IMR-90 (cell line): ENCODE measurements around the gene PHKA1. TPM values are rescaled to one million over a fixed set of nuclear protein-coding genes. Genes with fewer than 3 reads are reported as not detected.
"Not testable (repeated sequence)": the region's sequence is repeated elsewhere in the genome, so short reads cannot be mapped to it uniquely, and the experiment has no call there.

Experiments used
- ATAC-seq: fragments of 200-7000 bp; cut with Tn5 transposase; 2 replicates; pipeline ENCODE4 v1.9.1; 2020; ENCODE audit warnings: low read depth, mild to moderate bottlenecking, moderate library complexity
- Bru-seq: library from RNA; stranded (reverse); fragments of 400-500 nt; gene quantifications from one replicate; lab custom pipeline; 2021; lab: Mats Ljungman, UMichigan
- BruChase-seq, 2 experiments: library from RNA; stranded (reverse); fragments of 400-500 nt; gene quantifications; one replicate each; lab custom pipeline; 2021; lab: Mats Ljungman, UMichigan
- BruUV-seq: library from RNA; stranded (reverse); fragments of 400-500 nt; replicated peaks from 2 replicates; lab custom pipeline; 2021; lab: Mats Ljungman, UMichigan
- CTCF ChIA-PET: fragments of 300-600 bp; formaldehyde crosslinking; extraction: SDS; loops from one replicate; lab custom pipeline; 2021; ENCODE audit warnings: antibody characterized with exemption; lab: Yijun Ruan, JAX
- POLR2A ChIA-PET: fragments of 300-600 bp; sonication (Branson Sonifier 250); formaldehyde crosslinking; loops from one replicate; lab custom pipeline; 2022; ENCODE audit warnings: antibody characterized with exemption; ENCODE audit not compliant: unreplicated experiment; lab: Charles Lee
- DNase-seq: peaks from one replicate; pipeline ENCODE4 v3.0.0; 2013
- H2AFZ ChIP-seq: replicated peaks from 2 replicates; pipeline ENCODE3; 2013; ENCODE audit warnings: low read length, mild to moderate bottlenecking; ENCODE audit not compliant: poor library complexity
- H2AK5ac ChIP-seq: 2 replicates; pipeline ENCODE4 v1.6.1; 2013; ENCODE audit warnings: low read depth, low read length, inconsistent platforms
- H2AK9ac ChIP-seq: replicated peaks from 2 replicates; pipeline ENCODE3; 2013; ENCODE audit warnings: mild to moderate bottlenecking, low read depth, low read length, moderate library complexity; ENCODE audit not compliant: poor library complexity
- H2BK120ac ChIP-seq: 2 replicates; pipeline ENCODE4 v1.6.1; 2013; ENCODE audit warnings: low read depth, low read length, inconsistent platforms
- H2BK15ac ChIP-seq: 3 replicates; pipeline ENCODE4 v1.6.1; 2013; ENCODE audit warnings: low read depth, low read length, inconsistent platforms
- H2BK20ac ChIP-seq: 2 replicates; pipeline ENCODE4 v1.6.1; 2013; ENCODE audit warnings: low read depth, mild to moderate bottlenecking, inconsistent platforms, low read length, moderate library complexity
- H2BK5ac ChIP-seq: 2 replicates; pipeline ENCODE4 v1.6.1; 2013; ENCODE audit warnings: mild to moderate bottlenecking, low read depth, low read length, inconsistent platforms; ENCODE audit not compliant: poor library complexity, severe bottlenecking
- H3K14ac ChIP-seq: replicated peaks from 2 replicates; pipeline ENCODE4 v1.6.1; 2013; ENCODE audit warnings: low read depth, low read length, inconsistent platforms
- H3K18ac ChIP-seq: 2 replicates; pipeline ENCODE4 v1.6.1; 2013; ENCODE audit warnings: low read depth, low read length, control low read depth
- H3K23ac ChIP-seq: 2 replicates; pipeline ENCODE4 v1.6.1; 2013; ENCODE audit warnings: low read depth, low read length, inconsistent platforms
- H3K27ac ChIP-seq: 2 replicates; pipeline ENCODE4 v1.5.1; 2013; ENCODE audit warnings: mild to moderate bottlenecking, control low read depth, low read length; ENCODE audit not compliant: insufficient read depth
- H3K27me3 ChIP-seq: 2 replicates; pipeline ENCODE4 v1.6.1; 2013; ENCODE audit warnings: low read length; ENCODE audit not compliant: control insufficient read depth, insufficient read depth
- H3K36me3 ChIP-seq: 2 replicates; pipeline ENCODE4 v1.6.1; 2013; ENCODE audit warnings: low read length, mixed read lengths; ENCODE audit not compliant: control insufficient read depth, insufficient read depth
- H3K4ac ChIP-seq: 2 replicates; pipeline ENCODE4 v1.6.1; 2013; ENCODE audit warnings: low read depth, low read length, inconsistent platforms
- H3K4me1 ChIP-seq: 2 replicates; pipeline ENCODE4 v1.6.1; 2013; ENCODE audit warnings: low read length, mixed read lengths; ENCODE audit not compliant: control insufficient read depth, insufficient read depth
- H3K4me2 ChIP-seq: 2 replicates; pipeline ENCODE4 v1.6.1; 2013; ENCODE audit warnings: low read depth, mild to moderate bottlenecking, control low read depth, low read length, moderate library complexity
- H3K4me3 ChIP-seq: 2 replicates; pipeline ENCODE4 v1.5.1; 2013; ENCODE audit warnings: low read depth, mild to moderate bottlenecking, control low read depth, low read length, moderate library complexity; ENCODE audit not compliant: insufficient read depth
- H3K56ac ChIP-seq: 2 replicates; pipeline ENCODE4 v1.6.1; 2013; ENCODE audit warnings: low read length, inconsistent platforms; ENCODE audit not compliant: insufficient read depth; ENCODE audit errors: extremely low read depth
- H3K79me1 ChIP-seq, 2 experiments: 2 replicates each; pipeline ENCODE4 v1.6.1; 2013; ENCODE audit warnings: low read length in 2 of 2, inconsistent platforms in 1 of 2, low read depth in 1 of 2
- H3K9ac ChIP-seq: 2 replicates; pipeline ENCODE4 v1.6.1; 2013; ENCODE audit warnings: low read depth, low read length, control low read depth
- H3K9me1 ChIP-seq: 2 replicates; pipeline ENCODE4 v1.6.1; 2013; ENCODE audit warnings: low read length, inconsistent platforms; ENCODE audit not compliant: insufficient read depth
- H3K9me3 ChIP-seq: 2 replicates; pipeline ENCODE4 v1.6.1; 2013; ENCODE audit warnings: low read length; ENCODE audit not compliant: control insufficient read depth, insufficient read depth
- H4K20me1 ChIP-seq: 2 replicates; pipeline ENCODE4 v1.6.1; 2013; ENCODE audit warnings: low read length, inconsistent platforms; ENCODE audit not compliant: insufficient read depth
- H4K5ac ChIP-seq: 2 replicates; pipeline ENCODE4 v1.6.1; 2013; ENCODE audit warnings: mild to moderate bottlenecking, low read depth, low read length, control low read depth
- H4K8ac ChIP-seq, 2 experiments: 2 replicates each; pipeline ENCODE4 v1.6.1; 2013; ENCODE audit warnings: low read depth in 2 of 2, low read length in 2 of 2, control low read depth in 1 of 2, inconsistent platforms in 1 of 2
- H4K91ac ChIP-seq: 2 replicates; pipeline ENCODE4 v1.6.1; 2013; ENCODE audit warnings: low read depth, low read length, inconsistent platforms; ENCODE audit not compliant: insufficient read depth
- WGBS, 2 experiments: methylation state at CpG; one replicate each; pipeline versions ENCODE4 v1.1.5 to v1.1.7; 2013; ENCODE audit warnings: missing lambda C conversion rate in 2 of 2; ENCODE audit not compliant: insufficient read length in 1 of 2; ENCODE audit errors: extremely low coverage in 2 of 2; 5-methylcytosine and 5-hydroxymethylcytosine counted together
- dilution Hi-C: fragments of 300-500 bp; cut with HindIII; formaldehyde crosslinking; loops from one replicate; pipeline ENCODE4 v1.14.3; 2018; ENCODE audit warnings: low sequenced_read_pairs; ENCODE audit not compliant: unreplicated experiment
- in situ Hi-C: fragments of 300-500 bp; cut with MboI; formaldehyde crosslinking; loops from 3 replicates; pipeline ENCODE4 v1.14.3; 2019; ENCODE audit warnings: low sequenced_read_pairs, inconsistent platforms, mixed read lengths
- intact Hi-C: fragments of 100-400 bp; cut with micrococcal nuclease; formaldehyde crosslinking; loops from 2 replicates; pipeline ENCODE4 v1.10.0; 2022
- long read RNA-seq: library from polyadenylated mRNA; unstranded; transcript quantifications from one replicate; pipeline ENCODE4 v2.0.0, GENCODE V29; 2021; ENCODE audit not compliant: unreplicated experiment
- polyA plus RNA-seq, 3 experiments: library from polyadenylated mRNA; depleted of rRNA; stranded (reverse); fragments of >200 nt; gene quantifications; 2 replicates each; pipeline ENCODE4 v1.2.3, GENCODE V29; 2012; ENCODE audit warnings: low replicate concordance in 1 of 3
- total RNA-seq: library from RNA; depleted of rRNA; stranded (reverse); fragments of >200 nt; gene quantifications from 2 replicates; pipeline ENCODE4 v1.2.3, GENCODE V29; 2012; rRNA removed

PHKA1 gene
- total RNA-seq: 3.3 and 4.5 TPM in 2 replicates
- 2.3 and 2.7 TPM in 2 replicates for polyA plus RNA-seq (2012; rRNA removed)
- 0.93 and 1.3 TPM in 2 replicates for polyA plus RNA-seq (2012; cell fraction: cytosol; rRNA removed)
- polyA plus RNA-seq (2012; cell fraction: nucleus; rRNA removed; ENCODE audit: low replicate concordance): 1.7 and 4.4 TPM in 2 replicates
- Bru-seq, nascent RNA: percentile 42 among the genes with signal in this experiment
- percentile 34 among the genes with signal in this experiment for BruChase-seq, experiment 1, labeled RNA remaining after a 6-hour chase
- BruChase-seq, experiment 2, labeled RNA remaining after a 2-hour chase: percentile 39 among the genes with signal in this experiment
- long read RNA-seq: 0 reads

- Histone ChIP-seq H3K23ac (peak within 1 kb of the TSS; percentile 66; the same call in 1 of the 2 replicates), H3K9ac (peak within 1 kb of the TSS; percentile 56), H3K4me2 (peak within 1 kb of the TSS; percentile 95), H4K91ac (peak within 1 kb of the TSS; percentile 21; the same call in 1 of the 2 replicates), H2AFZ (peak within 1 kb of the TSS; percentile 89), H3K56ac (peak within 1 kb of the TSS; percentile 41; the same call in 1 of the 2 replicates), H3K27ac (peak within 1 kb of the TSS; percentile 48), H2BK5ac (peak within 1 kb of the TSS; percentile 85), H3K18ac (peak within 1 kb of the TSS; percentile 63; the same call in 1 of the 2 replicates), H3K4ac (peak within 1 kb of the TSS; percentile 65), H2BK15ac (0 out of 3 replicates have a peak within 1 kb of the TSS, but pooled peaks have one; percentile 83), H3K14ac (peak within 1 kb of the TSS; percentile 66), H4K8ac (peak within 1 kb of the TSS in 1 of 2 experiments; percentile 74; a peak in 3 of 4 replicates), H3K4me3 (peak within 1 kb of the TSS; percentile 76), H4K5ac (peak within 1 kb of the TSS; percentile 54)
- BruUV-seq, H3K27me3 ChIP-seq, H2BK120ac ChIP-seq, POLR2A ChIA-PET, H2AK9ac ChIP-seq, H2AK5ac ChIP-seq, dilution Hi-C loops, H3K79me1 ChIP-seq, H3K36me3 ChIP-seq, H3K9me1 ChIP-seq, H3K4me1 ChIP-seq, H3K9me3 ChIP-seq, H4K20me1 ChIP-seq, H2BK20ac ChIP-seq: not testable (repeated sequence)
- intact Hi-C loops: loop anchor here (1.0 to 5.0 kb wide), 2 partner anchors 94 to 142 kb away; partner anchors contain the start of gene HDAC8
- CTCF ChIA-PET: interaction anchor here (1.1 kb wide), 1 partner anchor 433 kb away, joined by 3 read pairs; no protein-coding TSS in a partner anchor
- DNase-seq: peak; percentile 14
- 24% methylated on average over 11 of the region's 80 CpGs; no CpG with 5 or more reads in 1 of the 2 experiments for WGBS, 2 experiments
- ATAC-seq: peak; percentile 73
- in situ Hi-C loops: loop anchor here (10.0 kb wide), 2 partner anchors 109 to 139 kb away; partner anchors contain the start of gene HDAC8
Measured at GRCh38 chrX:72713599-72714477, at the start of gene PHKA1. Gene PHKA1, minus strand, starts transcription at chrX:72714306. Its CDS starts 426 bp downstream, at chrX:72713880.

DNA sequence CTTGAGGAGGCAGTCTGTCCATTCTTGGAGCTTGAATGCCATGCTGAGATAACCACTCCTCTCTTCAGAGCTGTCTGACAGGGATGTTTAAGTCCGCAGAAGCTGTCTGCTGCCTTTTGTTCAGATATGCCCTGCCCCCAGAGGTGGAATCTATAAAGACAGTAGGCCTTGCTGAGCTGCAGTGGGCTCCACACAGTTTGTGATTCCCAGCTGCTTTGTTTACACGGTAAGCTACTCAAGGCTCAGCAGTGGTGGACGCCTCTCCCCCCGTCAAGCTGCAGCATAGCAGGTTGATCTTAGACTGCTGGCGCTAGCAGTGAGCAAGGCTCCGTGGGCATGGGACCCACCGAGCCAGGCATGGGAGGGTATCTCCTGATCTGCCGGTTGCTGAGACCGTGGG is 46.3 kb upstream of the PHKA1 start:
- ATAC-seq, H4K5ac ChIP-seq, H3K18ac ChIP-seq, H2BK5ac ChIP-seq, CTCF ChIA-PET, H2AFZ ChIP-seq, H2BK15ac ChIP-seq, H4K91ac ChIP-seq, intact Hi-C loops, H3K27ac ChIP-seq, H3K79me1 ChIP-seq, H4K20me1 ChIP-seq, dilution Hi-C loops, H4K8ac ChIP-seq, H3K4me1 ChIP-seq, H3K27me3 ChIP-seq, H2BK20ac ChIP-seq, POLR2A ChIA-PET, H3K4me3 ChIP-seq, DNase-seq, H3K9me3 ChIP-seq, H3K23ac ChIP-seq, H3K56ac ChIP-seq, H2BK120ac ChIP-seq, H3K9me1 ChIP-seq, H3K4ac ChIP-seq, H3K4me2 ChIP-seq, H3K9ac ChIP-seq, H2AK5ac ChIP-seq, in situ Hi-C loops, H3K14ac ChIP-seq, H2AK9ac ChIP-seq, H3K36me3 ChIP-seq, BruUV-seq: not testable (repeated sequence)
- WGBS, 2 experiments: no CpG with 5 or more reads among the region's 9 CpGs
